ENCODE measurements around the gene ADAMTS13. TPM values are rescaled to one million over a fixed set of nuclear protein-coding genes. Genes with fewer than 3 reads are reported as not detected.
A peak's percentile ranks its signal among the peaks of the same experiment; 100 is the strongest.

Gene ADAMTS13
- total RNA-seq, 4 donors from 2014 or later, result 1.1 to 2.7 (median 1.8) TPM

GRCh38 chr9:133459476-133460404, 37.6 kb downstream of the ADAMTS13 start, which contains the start of gene CACFD1:
CACFD1 (plus strand) TSS chr9:133459978; CDS start chr9:133460067, 89 bp downstream.
- TF ChIP-seq, protein P1, sequence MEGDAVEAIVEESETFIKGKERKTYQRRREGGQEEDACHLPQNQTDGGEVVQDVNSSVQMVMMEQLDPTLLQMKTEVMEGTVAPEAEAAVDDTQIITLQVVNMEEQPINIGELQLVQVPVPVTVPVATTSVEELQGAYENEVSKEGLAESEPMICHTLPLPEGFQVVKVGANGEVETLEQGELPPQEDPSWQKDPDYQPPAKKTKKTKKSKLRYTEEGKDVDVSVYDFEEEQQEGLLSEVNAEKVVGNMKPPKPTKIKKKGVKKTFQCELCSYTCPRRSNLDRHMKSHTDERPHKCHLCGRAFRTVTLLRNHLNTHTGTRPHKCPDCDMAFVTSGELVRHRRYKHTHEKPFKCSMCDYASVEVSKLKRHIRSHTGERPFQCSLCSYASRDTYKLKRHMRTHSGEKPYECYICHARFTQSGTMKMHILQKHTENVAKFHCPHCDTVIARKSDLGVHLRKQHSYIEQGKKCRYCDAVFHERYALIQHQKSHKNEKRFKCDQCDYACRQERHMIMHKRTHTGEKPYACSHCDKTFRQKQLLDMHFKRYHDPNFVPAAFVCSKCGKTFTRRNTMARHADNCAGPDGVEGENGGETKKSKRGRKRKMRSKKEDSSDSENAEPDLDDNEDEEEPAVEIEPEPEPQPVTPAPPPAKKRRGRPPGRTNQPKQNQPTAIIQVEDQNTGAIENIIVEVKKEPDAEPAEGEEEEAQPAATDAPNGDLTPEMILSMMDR (IDR thresholded peaks at IDR 0.05), result no peak
- no peak for TF ChIP-seq POLR2A (IDR thresholded peaks at IDR 0.05)
- peak within 1 kb of the TSS; percentile 58 for H3K4me3 ChIP-seq (ENCODE audit: low read depth, poor library complexity, severe bottlenecking)
- 2 to 4% methylated on average over 11 to 45 of the region's 86 CpGs for WGBS, 2 donors
- intact Hi-C loops (cut with DNase I; ENCODE audit: low total_unique reads), result no loop called here
- peak; percentile 94 to 99 for DNase-seq (ENCODE audit: low spot score in 2 of 2)

DNA sequence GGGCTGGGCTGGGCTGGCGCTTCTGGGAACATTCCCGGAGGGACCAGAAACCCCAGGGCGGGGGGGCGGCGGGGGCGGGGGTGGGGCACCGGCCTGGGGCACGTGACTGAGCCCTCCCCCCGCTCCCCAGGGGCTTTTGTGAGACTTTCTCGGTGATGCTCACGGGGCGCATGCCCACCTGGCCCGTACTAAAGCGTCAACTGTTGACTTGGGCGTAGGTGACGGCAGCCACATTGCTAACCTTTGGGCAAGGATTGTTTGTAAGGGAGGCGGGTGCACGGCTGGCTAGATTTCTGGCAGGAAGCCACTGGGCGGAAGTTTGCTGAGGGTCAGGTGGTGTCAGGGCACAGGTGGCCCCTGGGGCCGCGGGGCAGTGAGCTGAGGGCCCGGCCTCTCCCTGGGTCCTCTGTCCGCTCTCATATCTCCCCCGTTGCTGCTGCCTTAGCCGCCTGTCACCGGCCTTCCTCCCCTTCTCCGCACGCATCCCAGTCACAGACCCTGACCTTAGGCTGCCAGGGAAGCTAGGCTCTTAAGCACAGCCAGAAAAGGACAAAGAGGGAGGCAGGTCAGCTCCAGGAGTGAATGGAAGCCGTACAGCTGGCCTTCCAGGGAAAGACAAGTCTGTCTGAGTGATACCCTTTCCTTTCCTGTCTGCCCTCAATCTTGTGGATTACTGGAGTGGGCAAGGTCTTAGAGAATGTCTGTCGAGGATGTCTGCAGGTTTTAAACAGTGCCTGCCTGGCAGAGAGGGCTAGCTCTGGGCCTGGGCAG, 38.4 kb downstream of the ADAMTS13 start:
- TF ChIP-seq, protein P1 (IDR thresholded peaks at IDR 0.05), result no peak
- TF ChIP-seq POLR2A (IDR thresholded peaks at IDR 0.05), result no peak
- peak overlapping the region; percentile 58 for H3K4me3 ChIP-seq (ENCODE audit: low read depth, poor library complexity, severe bottlenecking)
- 31 to 80% methylated on average over 6 to 23 of the region's 30 CpGs for WGBS, 2 donors
- DNase-seq (ENCODE audit: low spot score in 2 of 2), result peak; percentile 40 to 92
- intact Hi-C loops (cut with DNase I; ENCODE audit: low total_unique reads), result no loop called here

DNA sequence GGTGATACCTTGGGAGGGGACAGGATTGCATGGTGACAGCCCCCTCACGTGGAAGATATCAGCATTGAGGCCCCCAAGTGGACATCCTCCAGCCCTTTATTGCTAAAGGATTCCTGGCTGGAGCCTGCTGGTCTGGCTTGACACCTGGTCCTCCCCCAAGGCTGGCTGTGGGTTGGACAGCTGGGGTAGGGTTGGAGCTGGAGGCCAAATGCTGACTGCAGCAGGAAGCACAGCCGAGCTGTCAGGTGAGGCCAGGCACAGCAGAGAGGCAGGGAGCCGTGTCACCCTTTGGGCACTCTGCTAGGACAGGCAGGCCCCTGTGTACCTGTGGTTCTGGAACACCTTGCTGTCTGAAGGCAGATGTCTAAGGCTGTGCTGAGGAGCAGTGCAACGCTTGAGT, 39.8 kb downstream of the ADAMTS13 start:
- no peak for DNase-seq (ENCODE audit: low spot score in 2 of 2)
- intact Hi-C loops (cut with DNase I; ENCODE audit: low total_unique reads), result no loop called here
- TF ChIP-seq POLR2A (IDR thresholded peaks at IDR 0.05), result no peak
- TF ChIP-seq, protein P1 (IDR thresholded peaks at IDR 0.05), result no peak
- H3K4me3 ChIP-seq (ENCODE audit: low read depth, poor library complexity, severe bottlenecking), result no peak overlapping the region
- WGBS, 2 donors, result 78 to 79% methylated on average over 4 of the region's 4 CpGs

- WGBS, 2 donors, result 87 to 89% methylated on average over 19 to 21 of the region's 22 CpGs
- intact Hi-C loops (cut with DNase I; ENCODE audit: low total_unique reads), result no loop called here
- no peak for DNase-seq (ENCODE audit: low spot score in 2 of 2)
- no peak overlapping the region for H3K4me3 ChIP-seq (ENCODE audit: low read depth, poor library complexity, severe bottlenecking)
- TF ChIP-seq POLR2A (IDR thresholded peaks at IDR 0.05), result no peak
- TF ChIP-seq, protein P1 (IDR thresholded peaks at IDR 0.05), result no peak
Measured at GRCh38 chr9:133463234-133463863, 41.2 kb downstream of the ADAMTS13 start.

GRCh38 chr9:133463864-133464615, 41.9 kb downstream of the ADAMTS13 start:
- WGBS, 2 donors, result 74 to 78% methylated on average over 23 to 24 of the region's 24 CpGs
- DNase-seq (ENCODE audit: low spot score in 2 of 2), result no peak
- intact Hi-C loops (cut with DNase I; ENCODE audit: low total_unique reads), result no loop called here
- TF ChIP-seq, protein P1 (IDR thresholded peaks at IDR 0.05), result no peak
- no peak for TF ChIP-seq POLR2A (IDR thresholded peaks at IDR 0.05)
- H3K4me3 ChIP-seq (ENCODE audit: low read depth, poor library complexity, severe bottlenecking), result no peak overlapping the region
